ENCODE measurements around the gene WSCD2. TPM values are rescaled to one million over a fixed set of nuclear protein-coding genes. Genes with fewer than 3 reads are reported as not detected.

WSCD2 gene
- total and polyA plus RNA-seq, 9 donors = 0.57 to 3.7 (median 1.9) TPM

- no peak for DNase-seq
- Histone ChIP-seq H3K36me3 (ENCODE audit: control insufficient read depth, insufficient read depth, low read length) (no peaks in the 10 kb centered on the region), H3K27me3 (ENCODE audit: control insufficient read depth, insufficient read depth, low read length) (peaks cover 13% of the 10 kb centered on the region), H3K4me3 (ENCODE audit: low read length) (no peak overlapping the region), H3K27ac (ENCODE audit: low read length) (no peak overlapping the region), H3K4me1 (ENCODE audit: control insufficient read depth, insufficient read depth, low read length) (no peaks in the 10 kb centered on the region), H3K9me3 (replicated peaks; ENCODE audit: control insufficient read depth, low read depth, low read length) (no peaks in the 10 kb centered on the region)
- no CpG with 5 or more reads among the region's 3 CpGs for WGBS (ENCODE audit: insufficient coverage)
Observed at GRCh38 chr12:108238474-108238873, 109.4 kb downstream of the WSCD2 start.

GRCh38 chr12:108239378-108239777, 110.3 kb downstream of the WSCD2 start:
- 78% methylated on average over 1 of the region's 2 CpGs for WGBS (ENCODE audit: insufficient coverage)
- H3K27me3 ChIP-seq (ENCODE audit: control insufficient read depth, insufficient read depth, low read length) = peaks cover 13% of the 10 kb centered on the region
- DNase-seq = no peak
- H3K4me3 ChIP-seq (ENCODE audit: low read length) = no peak overlapping the region
- H3K36me3 ChIP-seq (ENCODE audit: control insufficient read depth, insufficient read depth, low read length) = no peaks in the 10 kb centered on the region
- H3K9me3 ChIP-seq (replicated peaks; ENCODE audit: control insufficient read depth, low read depth, low read length) = no peaks in the 10 kb centered on the region
- no peaks in the 10 kb centered on the region for H3K4me1 ChIP-seq (ENCODE audit: control insufficient read depth, insufficient read depth, low read length)
- H3K27ac ChIP-seq (ENCODE audit: low read length) = no peak overlapping the region

- Histone ChIP-seq H3K27me3 (ENCODE audit: control insufficient read depth, insufficient read depth, low read length) (peaks cover 13% of the 10 kb centered on the region), H3K9me3 (replicated peaks; ENCODE audit: control insufficient read depth, low read depth, low read length) (no peaks in the 10 kb centered on the region), H3K4me3 (ENCODE audit: low read length) (no peak overlapping the region), H3K27ac (ENCODE audit: low read length) (no peak overlapping the region), H3K36me3 (ENCODE audit: control insufficient read depth, insufficient read depth, low read length) (no peaks in the 10 kb centered on the region), H3K4me1 (ENCODE audit: control insufficient read depth, insufficient read depth, low read length) (no peaks in the 10 kb centered on the region)
- no peak for DNase-seq
- 57% methylated on average over 19 of the region's 34 CpGs for WGBS (ENCODE audit: insufficient coverage)
Observed at GRCh38 chr12:108240027-108240785, 111.1 kb downstream of the WSCD2 start.

- Histone ChIP-seq H3K4me3 (ENCODE audit: low read length) (no peak overlapping the region), H3K4me1 (ENCODE audit: control insufficient read depth, insufficient read depth, low read length) (no peaks in the 10 kb centered on the region), H3K27me3 (ENCODE audit: control insufficient read depth, insufficient read depth, low read length) (peaks cover 13% of the 10 kb centered on the region), H3K9me3 (replicated peaks; ENCODE audit: control insufficient read depth, low read depth, low read length) (no peaks in the 10 kb centered on the region), H3K36me3 (ENCODE audit: control insufficient read depth, insufficient read depth, low read length) (no peaks in the 10 kb centered on the region), H3K27ac (ENCODE audit: low read length) (no peak overlapping the region)
- 80% methylated on average over 4 of the region's 4 CpGs for WGBS (ENCODE audit: insufficient coverage)
- no peak for DNase-seq
Observed at GRCh38 chr12:108240928-108241327, 111.8 kb downstream of the WSCD2 start.

GRCh38 chr12:108241986-108242703, 113.1 kb downstream of the WSCD2 start:
- peaks cover 11% of the 10 kb centered on the region for H3K27me3 ChIP-seq (ENCODE audit: control insufficient read depth, insufficient read depth, low read length)
- 65% methylated on average over 5 of the region's 10 CpGs for WGBS (ENCODE audit: insufficient coverage)
- no peaks in the 10 kb centered on the region for H3K36me3 ChIP-seq (ENCODE audit: control insufficient read depth, insufficient read depth, low read length)
- H3K4me1 ChIP-seq (ENCODE audit: control insufficient read depth, insufficient read depth, low read length) = no peaks in the 10 kb centered on the region
- no peaks in the 10 kb centered on the region for H3K9me3 ChIP-seq (replicated peaks; ENCODE audit: control insufficient read depth, low read depth, low read length)
- H3K27ac ChIP-seq (ENCODE audit: low read length) = no peak overlapping the region
- H3K4me3 ChIP-seq (ENCODE audit: low read length) = no peak overlapping the region
- DNase-seq = no peak

GRCh38 chr12:108247130-108247529, 118.0 kb downstream of the WSCD2 start:
- DNase-seq = no peak
- Histone ChIP-seq H3K4me1 (ENCODE audit: control insufficient read depth, insufficient read depth, low read length) (no peaks in the 10 kb centered on the region), H3K9me3 (replicated peaks; ENCODE audit: control insufficient read depth, low read depth, low read length) (no peaks in the 10 kb centered on the region), H3K27ac (ENCODE audit: low read length) (no peak overlapping the region), H3K27me3 (ENCODE audit: control insufficient read depth, insufficient read depth, low read length) (peaks cover 2% of the 10 kb centered on the region), H3K4me3 (ENCODE audit: low read length) (no peak overlapping the region), H3K36me3 (ENCODE audit: control insufficient read depth, insufficient read depth, low read length) (no peaks in the 10 kb centered on the region)
- whole genome bisulfite sequencing (ENCODE audit: insufficient coverage) = no CpG with 5 or more reads among the region's 2 CpGs

- Histone ChIP-seq H3K9me3 (replicated peaks; ENCODE audit: control insufficient read depth, low read depth, low read length) (no peaks in the 10 kb centered on the region), H3K4me3 (ENCODE audit: low read length) (no peak overlapping the region), H3K4me1 (ENCODE audit: control insufficient read depth, insufficient read depth, low read length) (no peaks in the 10 kb centered on the region), H3K27ac (ENCODE audit: low read length) (no peak overlapping the region), H3K27me3 (ENCODE audit: control insufficient read depth, insufficient read depth, low read length) (peaks cover 2% of the 10 kb centered on the region), H3K36me3 (ENCODE audit: control insufficient read depth, insufficient read depth, low read length) (no peaks in the 10 kb centered on the region)
- no peak for DNase-seq
- WGBS (ENCODE audit: insufficient coverage) = 75% methylated on average over 7 of the region's 13 CpGs
Observed at GRCh38 chr12:108248011-108248410, 118.9 kb downstream of the WSCD2 start.

GRCh38 chr12:108252523-108252922, 123.4 kb downstream of the WSCD2 start:
- Histone ChIP-seq H3K36me3 (ENCODE audit: control insufficient read depth, insufficient read depth, low read length) (no peaks in the 10 kb centered on the region), H3K4me3 (ENCODE audit: low read length) (no peak overlapping the region), H3K9me3 (replicated peaks; ENCODE audit: control insufficient read depth, low read depth, low read length) (no peaks in the 10 kb centered on the region), H3K27me3 (ENCODE audit: control insufficient read depth, insufficient read depth, low read length) (peaks cover 4% of the 10 kb centered on the region), H3K27ac (ENCODE audit: low read length) (no peak overlapping the region), H3K4me1 (ENCODE audit: control insufficient read depth, insufficient read depth, low read length) (no peaks in the 10 kb centered on the region)
- 72% methylated on average over 3 of the region's 7 CpGs for WGBS (ENCODE audit: insufficient coverage)
- no peak for DNase-seq

GRCh38 chr12:108253540-108253939, 124.5 kb downstream of the WSCD2 start:
- peaks cover 4% of the 10 kb centered on the region for H3K27me3 ChIP-seq (ENCODE audit: control insufficient read depth, insufficient read depth, low read length)

GRCh38 chr12:108254030-108254429, 124.9 kb downstream of the WSCD2 start:
- WGBS (ENCODE audit: insufficient coverage) = 44% methylated on average over 2 of the region's 5 CpGs
- H3K27ac ChIP-seq (ENCODE audit: low read length) = no peak overlapping the region
- DNase-seq = no peak
- H3K36me3 ChIP-seq (ENCODE audit: control insufficient read depth, insufficient read depth, low read length) = no peaks in the 10 kb centered on the region
- H3K9me3 ChIP-seq (replicated peaks; ENCODE audit: control insufficient read depth, low read depth, low read length) = no peaks in the 10 kb centered on the region
- no peaks in the 10 kb centered on the region for H3K4me1 ChIP-seq (ENCODE audit: control insufficient read depth, insufficient read depth, low read length)
- H3K27me3 ChIP-seq (ENCODE audit: control insufficient read depth, insufficient read depth, low read length) = peaks cover 4% of the 10 kb centered on the region
- no peak overlapping the region for H3K4me3 ChIP-seq (ENCODE audit: low read length)

More at GRCh38 chr12:108253540-108253939, 124.5 kb downstream of the WSCD2 start:
- Histone ChIP-seq H3K4me3 (ENCODE audit: low read length) (no peak overlapping the region), H3K9me3 (replicated peaks; ENCODE audit: control insufficient read depth, low read depth, low read length) (no peaks in the 10 kb centered on the region), H3K27ac (ENCODE audit: low read length) (no peak overlapping the region), H3K36me3 (ENCODE audit: control insufficient read depth, insufficient read depth, low read length) (no peaks in the 10 kb centered on the region), H3K4me1 (ENCODE audit: control insufficient read depth, insufficient read depth, low read length) (no peaks in the 10 kb centered on the region)
- WGBS (ENCODE audit: insufficient coverage) = no CpG with 5 or more reads among the region's 4 CpGs
- DNase-seq = peak; percentile 17
